Tibial nerve (tissue), 4 donors: ENCODE measurements around the gene CENPP. TPM values are rescaled to one million over a fixed set of nuclear protein-coding genes. Genes with fewer than 3 reads are reported as not detected.

Source experiments
- DNase-seq, 2 donors: peaks; one replicate each; pipeline ENCODE4 v3.0.0-alpha.2; 2019; ENCODE audit warnings: low spot score in 2 of 2
- H3K27ac ChIP-seq, 4 donors: fragments of 200-600 bp; sonication (generic) in 3 of 4; one replicate each; pipeline ENCODE4 v1.5.1; 2017 to 2019; ENCODE audit warnings: mild to moderate bottlenecking in 1 of 4
- H3K27me3 ChIP-seq, 2 donors: fragments of 200-600 bp; sonication (generic) in 1 of 2; one replicate each; pipeline versions ENCODE4 v1.5.1 to v1.6.0; 2017 to 2019
- H3K36me3 ChIP-seq, 3 donors: fragments of 200-600 bp; sonication (generic); one replicate each; pipeline ENCODE4 v1.5.1; 2018 to 2019
- H3K4me1 ChIP-seq, 4 donors: fragments of 200-600 bp; sonication (generic) in 3 of 4; one replicate each; pipeline ENCODE4 v1.5.1; 2017 to 2019
- H3K4me3 ChIP-seq, 4 donors: fragments of 200-600 bp; sonication (generic) in 3 of 4; one replicate each; pipeline ENCODE4 v1.5.1; 2017 to 2019; ENCODE audit warnings: mild to moderate bottlenecking in 1 of 4, moderate library complexity in 1 of 4
- H3K9me3 ChIP-seq, 4 donors: fragments of 200-600 bp; sonication (generic) in 3 of 4; one replicate each; pipeline ENCODE4 v1.5.1; 2017 to 2019
- CTCF ChIP-seq, 5 experiments: fragments of 200-600 bp in 3 of 5; fragments of 450-650 bp in 2 of 5; sonication (generic) in 3 of 5; IDR thresholded peaks; one replicate each; pipeline ENCODE4 v1.5.1; 2016 to 2019; ENCODE audit warnings: antibody characterized with exemption in 5 of 5, mild to moderate bottlenecking in 3 of 5, moderate library complexity in 2 of 5
- EP300 ChIP-seq, 2 donors: sonication (generic); formaldehyde crosslinking; IDR thresholded peaks; one replicate each; pipeline ENCODE4 v1.6.1; 2017; ENCODE audit warnings: antibody characterized with exemption in 2 of 2, mild to moderate bottlenecking in 1 of 2
- POLR2A ChIP-seq, 2 donors: fragments of 450-650 bp; IDR thresholded peaks; one replicate each; pipeline ENCODE4 v1.6.1; 2017; ENCODE audit warnings: antibody characterized with exemption in 2 of 2, mild to moderate bottlenecking in 2 of 2, moderate library complexity in 2 of 2
- WGBS, 2 donors: methylation state at CpG; one replicate each; pipeline ENCODE4 v1.1.5; 2018; 5-methylcytosine and 5-hydroxymethylcytosine counted together
- total RNA-seq, 4 donors: library from RNA; depleted of rRNA; stranded (reverse); fragments of >200 nt; gene quantifications; one replicate each; pipeline ENCODE4 v1.1.0, GENCODE V29; 2016

Gene CENPP
- total RNA-seq, 4 donors from 2014 or later: 5.0 to 17.1 (median 6.9) TPM

GRCh38 chr9:92350740-92351133 lies 25.0 kb downstream of the CENPP start:
- Histone ChIP-seq H3K27me3 (no peaks in the 10 kb centered on the region), H3K27ac (peak overlapping the region; percentile 21 to 84 (median 61)), H3K36me3 (no peaks in the 10 kb centered on the region), H3K4me3 (no peak overlapping the region), H3K4me1 (peaks cover 0 to 17% (median 6%) of the 10 kb centered on the region in 4 donors), H3K9me3 (peaks cover 0 to 18% (median 4%) of the 10 kb centered on the region in 4 donors)
- no peak for DNase-seq
- TF ChIP-seq POLR2A (IDR thresholded peaks at IDR 0.05) (no peak), CTCF (IDR thresholded peaks at IDR 0.05) (no peak), EP300 (IDR thresholded peaks at IDR 0.05) (no peak)

- H3K4me3 ChIP-seq: no peak overlapping the region
- peaks cover 0 to 16% (median 0%) of the 10 kb centered on the region in 3 donors for H3K36me3 ChIP-seq
- WGBS, 2 donors: 85 to 89% methylated on average over 6 of the region's 6 CpGs
- peaks cover 0 to 17% (median 6%) of the 10 kb centered on the region in 4 donors for H3K4me1 ChIP-seq
- TF ChIP-seq EP300 (IDR thresholded peaks at IDR 0.05): no peak
- no peak for TF ChIP-seq POLR2A (IDR thresholded peaks at IDR 0.05)
- no peak for TF ChIP-seq CTCF (IDR thresholded peaks at IDR 0.05)
- H3K27me3 ChIP-seq: no peaks in the 10 kb centered on the region
- peaks cover 0 to 40% (median 8%) of the 10 kb centered on the region in 4 donors for H3K9me3 ChIP-seq
- H3K27ac ChIP-seq: peak overlapping the region in 2 of 4 donors; percentile 18 to 44
- DNase-seq: no peak
Measured at GRCh38 chr9:92353051-92353450, 27.3 kb downstream of the CENPP start.

GRCh38 chr9:92359394-92359995 lies 33.7 kb downstream of the CENPP start:
- Histone ChIP-seq H3K9me3 (peaks cover 0 to 44% (median 8%) of the 10 kb centered on the region in 4 donors), H3K36me3 (peaks cover 0 to 19% (median 0%) of the 10 kb centered on the region in 3 donors), H3K27ac (no peak overlapping the region), H3K27me3 (no peaks in the 10 kb centered on the region), H3K4me1 (no peaks in the 10 kb centered on the region), H3K4me3 (no peak overlapping the region)
- WGBS, 2 donors: 47 to 66% methylated on average over 2 of the region's 2 CpGs
- no peak for DNase-seq
- TF ChIP-seq CTCF (IDR thresholded peaks at IDR 0.05) (no peak), POLR2A (IDR thresholded peaks at IDR 0.05) (no peak), EP300 (IDR thresholded peaks at IDR 0.05) (no peak)

GRCh38 chr9:92360083-92360482 lies 34.3 kb downstream of the CENPP start:
- Histone ChIP-seq H3K4me1 (no peaks in the 10 kb centered on the region), H3K4me3 (no peak overlapping the region), H3K36me3 (peaks cover 0 to 19% (median 0%) of the 10 kb centered on the region in 3 donors), H3K27ac (no peak overlapping the region), H3K27me3 (no peaks in the 10 kb centered on the region), H3K9me3 (peaks cover 0 to 42% (median 5%) of the 10 kb centered on the region in 4 donors)
- TF ChIP-seq CTCF (IDR thresholded peaks at IDR 0.05) (no peak), POLR2A (IDR thresholded peaks at IDR 0.05) (no peak), EP300 (IDR thresholded peaks at IDR 0.05) (no peak)
- 70 to 80% methylated on average over 3 of the region's 3 CpGs for WGBS, 2 donors
- no peak for DNase-seq

- no peak for TF ChIP-seq POLR2A (IDR thresholded peaks at IDR 0.05)
- no peak for TF ChIP-seq CTCF (IDR thresholded peaks at IDR 0.05)
- TF ChIP-seq EP300 (IDR thresholded peaks at IDR 0.05): no peak
- H3K27ac ChIP-seq: no peak overlapping the region
- WGBS, 2 donors: 33 to 45% methylated on average over 2 of the region's 2 CpGs
Measured at GRCh38 chr9:92369075-92369474, 43.3 kb downstream of the CENPP start.

More at GRCh38 chr9:92369075-92369474, 43.3 kb downstream of the CENPP start:
- peaks cover 0 to 13% (median 0%) of the 10 kb centered on the region in 3 donors for H3K36me3 ChIP-seq
- no peaks in the 10 kb centered on the region for H3K27me3 ChIP-seq
- no peak overlapping the region for H3K4me3 ChIP-seq
- H3K9me3 ChIP-seq: peaks cover 0 to 21% (median 1%) of the 10 kb centered on the region in 4 donors
- no peak for DNase-seq
- H3K4me1 ChIP-seq: no peaks in the 10 kb centered on the region
